Measurements from ENCODE around the gene GRIK5.

Gene GRIK5

GRCh38 chr19:42067315-42067888 is 2.6 kb downstream of the GRIK5 start:
- DNase-seq (ENCODE audit: insufficient read length, low spot score): no peak
- no peak for TF ChIP-seq POU2F2 (IDR thresholded peaks at IDR 0.05; ENCODE audit: low read depth, low read length)
- no peak for TF ChIP-seq POLR2A (IDR thresholded peaks at IDR 0.05; ENCODE audit: low read depth, low read length)
- TF ChIP-seq PAX5 (IDR thresholded peaks at IDR 0.05; ENCODE audit: insufficient read depth, low read length, severe bottlenecking): no peak
- no peak for TF ChIP-seq TAF1 (IDR thresholded peaks at IDR 0.05; ENCODE audit: low read depth, low read length)
- TF ChIP-seq SPI1 (IDR thresholded peaks at IDR 0.05; ENCODE audit: low read depth, low read length): no peak
- TF ChIP-seq POLR2AphosphoS5 (IDR thresholded peaks at IDR 0.05; ENCODE audit: low read depth, low read length): no peak
- FAIRE-seq: no peak

- FAIRE-seq (no peak), DNase-seq (ENCODE audit: insufficient read length, low spot score) (no peak)
- TF ChIP-seq POLR2AphosphoS5 (IDR thresholded peaks at IDR 0.05; ENCODE audit: low read depth, low read length) (no peak), POU2F2 (IDR thresholded peaks at IDR 0.05; ENCODE audit: low read depth, low read length) (no peak), TAF1 (IDR thresholded peaks at IDR 0.05; ENCODE audit: low read depth, low read length) (no peak), SPI1 (IDR thresholded peaks at IDR 0.05; ENCODE audit: low read depth, low read length) (no peak), POLR2A (IDR thresholded peaks at IDR 0.05; ENCODE audit: low read depth, low read length) (no peak), PAX5 (IDR thresholded peaks at IDR 0.05; ENCODE audit: insufficient read depth, low read length, severe bottlenecking) (no peak)
Measured at GRCh38 chr19:42066075-42066754, 3.8 kb downstream of the GRIK5 start.

- FAIRE-seq (no peak), DNase-seq (ENCODE audit: insufficient read length, low spot score) (no peak)
- no peak for TF ChIP-seq TAF1 (IDR thresholded peaks at IDR 0.05; ENCODE audit: low read depth, low read length)
- TF ChIP-seq POLR2A (IDR thresholded peaks at IDR 0.05; ENCODE audit: low read depth, low read length): no peak
- TF ChIP-seq PAX5 (IDR thresholded peaks at IDR 0.05; ENCODE audit: insufficient read depth, low read length, severe bottlenecking): no peak
- TF ChIP-seq SPI1 (IDR thresholded peaks at IDR 0.05; ENCODE audit: low read depth, low read length): no peak
- TF ChIP-seq POU2F2 (IDR thresholded peaks at IDR 0.05; ENCODE audit: low read depth, low read length): no peak
- TF ChIP-seq POLR2AphosphoS5 (IDR thresholded peaks at IDR 0.05; ENCODE audit: low read depth, low read length): no peak
Measured at GRCh38 chr19:42065511-42065910, 4.5 kb downstream of the GRIK5 start.

GRCh38 chr19:42065051-42065450 is 5.0 kb downstream of the GRIK5 start:
- DNase-seq (ENCODE audit: insufficient read length, low spot score) (no peak), FAIRE-seq (no peak)
- no peak for TF ChIP-seq SPI1 (IDR thresholded peaks at IDR 0.05; ENCODE audit: low read depth, low read length)
- no peak for TF ChIP-seq POLR2AphosphoS5 (IDR thresholded peaks at IDR 0.05; ENCODE audit: low read depth, low read length)
- no peak for TF ChIP-seq PAX5 (IDR thresholded peaks at IDR 0.05; ENCODE audit: insufficient read depth, low read length, severe bottlenecking)
- TF ChIP-seq POU2F2 (IDR thresholded peaks at IDR 0.05; ENCODE audit: low read depth, low read length): no peak
- no peak for TF ChIP-seq TAF1 (IDR thresholded peaks at IDR 0.05; ENCODE audit: low read depth, low read length)
- no peak for TF ChIP-seq POLR2A (IDR thresholded peaks at IDR 0.05; ENCODE audit: low read depth, low read length)

GRCh38 chr19:42064432-42064831 is 5.6 kb downstream of the GRIK5 start:
- TF ChIP-seq PAX5 (IDR thresholded peaks at IDR 0.05; ENCODE audit: insufficient read depth, low read length, severe bottlenecking) (no peak), POU2F2 (IDR thresholded peaks at IDR 0.05; ENCODE audit: low read depth, low read length) (no peak), SPI1 (IDR thresholded peaks at IDR 0.05; ENCODE audit: low read depth, low read length) (no peak), TAF1 (IDR thresholded peaks at IDR 0.05; ENCODE audit: low read depth, low read length) (no peak), POLR2AphosphoS5 (IDR thresholded peaks at IDR 0.05; ENCODE audit: low read depth, low read length) (no peak), POLR2A (IDR thresholded peaks at IDR 0.05; ENCODE audit: low read depth, low read length) (no peak)

GRCh38 chr19:42062381-42062780 is 7.6 kb downstream of the GRIK5 start:
- DNase-seq (ENCODE audit: insufficient read length, low spot score) (no peak), FAIRE-seq (no peak)
- no peak for TF ChIP-seq SPI1 (IDR thresholded peaks at IDR 0.05; ENCODE audit: low read depth, low read length)
- no peak for TF ChIP-seq POLR2A (IDR thresholded peaks at IDR 0.05; ENCODE audit: low read depth, low read length)
- no peak for TF ChIP-seq TAF1 (IDR thresholded peaks at IDR 0.05; ENCODE audit: low read depth, low read length)

More at GRCh38 chr19:42064432-42064831, 5.6 kb downstream of the GRIK5 start:
- no peak for FAIRE-seq
- DNase-seq (ENCODE audit: insufficient read length, low spot score): no peak

DNA sequence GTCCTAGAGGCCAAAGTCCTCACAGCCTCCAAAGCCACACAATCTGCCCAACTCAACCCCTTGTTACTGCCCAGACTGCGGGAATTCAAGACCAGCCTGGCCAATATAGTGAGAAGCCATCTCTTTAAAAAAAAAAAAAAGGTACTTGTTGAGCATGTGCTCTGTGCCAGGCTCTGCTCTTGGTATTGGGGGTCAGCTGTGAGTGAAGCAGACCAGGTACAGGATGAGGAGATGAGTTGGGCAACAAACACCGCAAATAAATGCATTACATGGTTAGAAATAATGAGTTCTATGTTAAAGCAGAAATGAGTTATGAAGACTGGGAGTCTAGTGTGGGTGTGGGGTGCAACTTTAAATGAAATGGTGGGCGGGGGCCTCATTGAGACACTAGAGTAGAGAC is 9.9 kb downstream of the GRIK5 start:
- no peak for TF ChIP-seq POLR2AphosphoS5 (IDR thresholded peaks at IDR 0.05; ENCODE audit: low read depth, low read length)
- TF ChIP-seq TAF1 (IDR thresholded peaks at IDR 0.05; ENCODE audit: low read depth, low read length): no peak
- no peak for TF ChIP-seq SPI1 (IDR thresholded peaks at IDR 0.05; ENCODE audit: low read depth, low read length)
- TF ChIP-seq PAX5 (IDR thresholded peaks at IDR 0.05; ENCODE audit: insufficient read depth, low read length, severe bottlenecking): no peak
- no peak for TF ChIP-seq POU2F2 (IDR thresholded peaks at IDR 0.05; ENCODE audit: low read depth, low read length)
- TF ChIP-seq POLR2A (IDR thresholded peaks at IDR 0.05; ENCODE audit: low read depth, low read length): no peak
- DNase-seq (ENCODE audit: insufficient read length, low spot score) (no peak), FAIRE-seq (no peak)

DNA sequence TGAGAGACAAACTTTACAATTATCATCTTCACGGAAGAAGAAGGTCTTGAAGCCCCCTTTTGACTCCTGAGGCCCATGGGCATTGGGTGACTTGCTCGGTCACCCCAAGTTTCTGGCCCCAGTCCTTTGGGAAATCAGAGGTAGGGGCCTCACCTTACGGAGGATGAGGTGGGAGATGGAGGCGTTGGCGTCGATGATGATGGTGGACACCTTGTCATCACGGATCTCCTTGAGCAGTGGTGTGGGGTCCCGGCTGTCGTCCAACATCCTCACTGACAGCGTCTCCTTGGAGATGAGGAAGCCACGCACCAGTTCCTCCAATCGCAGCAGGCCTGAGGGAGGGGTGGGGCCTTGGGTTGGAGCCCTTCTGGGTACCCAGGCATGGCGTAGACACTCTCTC is 10.8 kb downstream of the GRIK5 start:
- no peak for TF ChIP-seq POU2F2 (IDR thresholded peaks at IDR 0.05; ENCODE audit: low read depth, low read length)
- no peak for TF ChIP-seq POLR2AphosphoS5 (IDR thresholded peaks at IDR 0.05; ENCODE audit: low read depth, low read length)
- no peak for TF ChIP-seq SPI1 (IDR thresholded peaks at IDR 0.05; ENCODE audit: low read depth, low read length)
- TF ChIP-seq TAF1 (IDR thresholded peaks at IDR 0.05; ENCODE audit: low read depth, low read length): no peak
- no peak for TF ChIP-seq POLR2A (IDR thresholded peaks at IDR 0.05; ENCODE audit: low read depth, low read length)
- TF ChIP-seq PAX5 (IDR thresholded peaks at IDR 0.05; ENCODE audit: insufficient read depth, low read length, severe bottlenecking): no peak
- no peak for FAIRE-seq

GRCh38 chr19:42057846-42058245 is 12.2 kb downstream of the GRIK5 start:
- FAIRE-seq (no peak), DNase-seq (ENCODE audit: insufficient read length, low spot score) (no peak)
- TF ChIP-seq PAX5 (IDR thresholded peaks at IDR 0.05; ENCODE audit: insufficient read depth, low read length, severe bottlenecking) (no peak), POU2F2 (IDR thresholded peaks at IDR 0.05; ENCODE audit: low read depth, low read length) (no peak), SPI1 (IDR thresholded peaks at IDR 0.05; ENCODE audit: low read depth, low read length) (no peak), TAF1 (IDR thresholded peaks at IDR 0.05; ENCODE audit: low read depth, low read length) (no peak), POLR2AphosphoS5 (IDR thresholded peaks at IDR 0.05; ENCODE audit: low read depth, low read length) (no peak), POLR2A (IDR thresholded peaks at IDR 0.05; ENCODE audit: low read depth, low read length) (no peak)

More for the DNA sequence above, 10.8 kb downstream of the GRIK5 start:
- DNase-seq (ENCODE audit: insufficient read length, low spot score): no peak

All from GM12891 (cell line).